ENCODE measurements around the gene MKX.

GRCh38 chr10:27714349-27714748 is 31.3 kb downstream of the MKX start:
- TF ChIP-seq POLR2A (IDR thresholded peaks at IDR 0.05) (no peak), CTCF (IDR thresholded peaks at IDR 0.05) (no peak)

All from lower leg skin (tissue), 3 donors.